22Rv1 (cell line): ENCODE results near the gene NIBAN1.

Experiments
- H3K27ac ChIP-seq: fragments of 450-650 bp; 2 replicates; pipeline ENCODE4 v1.5.1; 2017
- CTCF ChIP-seq: fragments of 450-650 bp; IDR thresholded peaks from 2 replicates; pipeline ENCODE4 v1.5.1; 2017; ENCODE audit warnings: mild to moderate bottlenecking
- ZFX ChIP-seq: fragments of 450-650 bp; IDR thresholded peaks from 2 replicates; pipeline ENCODE4 v1.6.1; 2017; ENCODE audit warnings: antibody characterized with exemption, borderline replicate concordance

NIBAN1 gene

GRCh38 chr1:184951788-184952187, 22.5 kb downstream of the NIBAN1 start:
- TF ChIP-seq CTCF (no peak), ZFX (no peak)
- no peak overlapping the region for H3K27ac ChIP-seq

GRCh38 chr1:184950906-184951305, 23.4 kb downstream of the NIBAN1 start:
- TF ChIP-seq CTCF (no peak), ZFX (no peak)
- H3K27ac ChIP-seq = no peak overlapping the region

GRCh38 chr1:184950227-184950626, 24.1 kb downstream of the NIBAN1 start:
- H3K27ac ChIP-seq = no peak overlapping the region
- TF ChIP-seq ZFX (no peak), CTCF (no peak)

GRCh38 chr1:184947497-184948256, 26.6 kb downstream of the NIBAN1 start:
- no peak overlapping the region for H3K27ac ChIP-seq
- TF ChIP-seq ZFX (no peak), CTCF (no peak)

GRCh38 chr1:184945678-184946412, 28.5 kb downstream of the NIBAN1 start:
- no peak overlapping the region for H3K27ac ChIP-seq
- no peak for TF ChIP-seq CTCF
- no peak for TF ChIP-seq ZFX

- TF ChIP-seq ZFX (no peak), CTCF (no peak)
- no peak overlapping the region for H3K27ac ChIP-seq
These were observed 29.3 kb downstream of the NIBAN1 start for GRCh38 chr1:184945029-184945428.

GRCh38 chr1:184943998-184944397, 30.3 kb downstream of the NIBAN1 start:
- H3K27ac ChIP-seq = no peak overlapping the region
- TF ChIP-seq CTCF (no peak), ZFX (no peak)
